Measurements from ENCODE around the gene ARHGAP6.

ARHGAP6 gene

DNA sequence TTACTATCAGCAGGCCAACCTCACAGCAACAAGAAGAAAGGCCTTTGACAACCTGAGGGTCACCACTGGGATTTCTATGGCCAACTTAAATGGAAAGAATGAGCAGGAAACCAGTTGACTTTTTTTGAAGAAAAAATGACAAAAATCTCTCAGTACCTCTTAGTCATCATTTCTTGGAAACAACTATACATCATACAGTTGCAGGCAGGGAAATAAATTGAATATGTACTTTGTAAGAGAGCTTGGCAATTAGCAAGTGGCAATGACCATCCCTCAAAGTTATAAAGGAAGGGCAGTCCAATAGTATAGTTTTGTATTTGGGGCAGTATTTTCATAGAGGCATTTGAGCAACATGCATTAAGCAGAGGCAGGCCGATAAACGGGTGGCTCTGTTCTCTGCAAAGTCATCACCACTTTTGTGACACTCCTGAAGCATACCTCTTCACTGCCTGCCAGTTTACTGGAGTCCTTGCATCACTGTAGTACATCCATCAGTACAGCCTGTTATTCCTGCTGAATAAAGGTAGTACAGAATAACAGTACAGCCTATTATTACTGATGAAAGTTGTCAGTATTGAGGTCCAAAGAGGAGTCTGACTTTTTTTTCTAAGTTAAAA, 455.8 kb downstream of the ARHGAP6 start:
- DNase-seq = no peak

- DNase-seq = no peak
Measured at GRCh38 chrX:11206716-11207115, 459.0 kb downstream of the ARHGAP6 start.

DNA sequence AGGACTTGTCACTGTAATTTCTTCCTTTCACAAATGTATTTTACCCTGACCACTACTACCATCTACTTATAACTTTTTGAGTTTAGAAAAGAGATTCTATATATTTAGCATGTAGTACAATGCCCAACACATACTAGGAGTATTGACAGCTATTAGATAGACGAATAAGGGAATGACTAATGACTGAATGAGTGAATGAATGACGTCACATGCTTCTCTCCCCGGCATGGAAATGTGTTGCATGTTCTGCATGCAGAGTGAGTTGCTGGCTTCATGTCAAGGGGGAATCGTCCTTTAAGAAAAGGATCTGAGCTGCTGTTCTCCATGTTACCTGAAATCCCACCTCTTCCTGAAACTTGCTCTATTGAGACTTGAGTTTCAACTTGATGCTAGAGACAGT, 459.9 kb downstream of the ARHGAP6 start:
- no peak for DNase-seq

GRCh38 chrX:11197671-11198070, 468.0 kb downstream of the ARHGAP6 start:
- DNase-seq = no peak

DNA sequence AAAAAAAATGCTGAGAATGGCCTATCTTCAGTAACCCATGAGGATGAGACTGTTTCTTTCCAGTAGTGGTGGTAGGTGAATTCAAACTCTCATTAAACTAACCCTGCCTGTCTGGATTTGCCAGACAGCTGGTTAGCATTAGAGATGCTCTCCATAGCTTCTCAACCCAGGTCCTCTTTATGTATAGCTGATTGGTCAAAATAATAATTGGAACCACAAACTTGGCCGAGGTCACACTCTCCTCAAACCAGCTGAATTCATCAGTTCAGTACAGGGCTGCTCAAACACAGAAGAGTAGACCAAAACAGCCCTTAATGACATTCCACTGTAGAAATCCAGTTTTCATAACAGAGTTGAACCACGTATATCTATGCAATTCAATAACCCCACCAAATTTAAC, 469.2 kb downstream of the ARHGAP6 start:
- DNase-seq = no peak

DNA sequence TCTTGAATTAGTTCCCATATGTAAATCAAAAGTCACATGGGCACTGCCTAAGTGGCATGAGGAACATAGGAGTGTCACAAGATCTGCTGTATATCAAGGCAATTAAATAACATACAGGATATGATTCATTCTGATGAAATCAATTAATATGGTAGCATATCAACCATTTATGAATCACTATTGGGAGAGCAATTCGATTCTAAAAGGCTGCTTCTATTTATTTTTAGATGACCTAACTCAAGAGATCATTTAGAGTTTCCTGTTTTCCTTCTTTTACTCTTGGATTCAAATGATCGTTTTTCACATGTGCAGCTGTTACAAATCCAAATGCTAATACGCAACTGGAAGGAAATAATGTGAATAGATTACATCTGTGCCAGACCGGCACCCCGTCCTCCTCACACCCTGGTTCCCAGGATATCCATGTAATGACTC, 472.7 kb downstream of the ARHGAP6 start:
- no peak for DNase-seq

DNA sequence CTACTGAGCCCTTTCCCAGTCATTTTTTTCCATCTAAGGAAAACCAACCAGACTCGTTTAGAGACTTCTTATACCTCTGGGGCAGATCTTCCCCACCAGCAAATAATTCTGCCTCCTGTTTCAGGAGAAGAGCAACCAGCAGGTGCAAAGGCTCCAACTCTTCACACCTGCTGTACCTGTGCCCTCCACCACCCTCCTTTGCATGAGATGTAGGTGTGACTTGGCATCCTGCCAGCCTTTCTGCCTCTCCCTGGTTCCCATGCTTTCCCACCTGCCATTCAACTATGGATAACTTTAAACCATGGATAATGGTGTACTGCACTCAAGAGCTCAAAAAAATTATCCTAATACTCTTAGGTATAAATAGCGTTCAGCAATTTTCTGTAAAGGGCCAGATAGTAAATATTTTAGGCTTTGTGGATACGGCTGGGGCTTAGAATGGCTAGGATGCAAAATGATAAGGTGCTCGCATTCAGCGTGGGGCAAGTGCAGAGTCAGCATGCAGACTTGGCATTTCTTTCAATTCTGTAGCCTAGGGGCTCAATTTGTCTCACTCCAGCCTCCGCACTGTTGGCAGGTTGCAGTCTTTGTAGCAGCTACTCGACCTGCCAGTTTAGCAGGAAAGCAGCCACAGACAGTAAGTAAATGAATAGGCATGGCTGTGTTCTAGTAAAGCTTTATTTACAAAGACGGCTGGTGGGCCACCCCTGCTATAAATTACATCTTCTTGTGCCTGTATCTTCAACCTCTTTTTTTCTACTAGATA, 474.8 kb downstream of the ARHGAP6 start:
- peak; percentile 87 for DNase-seq

- DNase-seq = no peak
Measured at GRCh38 chrX:11189097-11189496, 476.6 kb downstream of the ARHGAP6 start.

- no peak for DNase-seq
Measured at GRCh38 chrX:11188664-11189063, 477.1 kb downstream of the ARHGAP6 start.

DNA sequence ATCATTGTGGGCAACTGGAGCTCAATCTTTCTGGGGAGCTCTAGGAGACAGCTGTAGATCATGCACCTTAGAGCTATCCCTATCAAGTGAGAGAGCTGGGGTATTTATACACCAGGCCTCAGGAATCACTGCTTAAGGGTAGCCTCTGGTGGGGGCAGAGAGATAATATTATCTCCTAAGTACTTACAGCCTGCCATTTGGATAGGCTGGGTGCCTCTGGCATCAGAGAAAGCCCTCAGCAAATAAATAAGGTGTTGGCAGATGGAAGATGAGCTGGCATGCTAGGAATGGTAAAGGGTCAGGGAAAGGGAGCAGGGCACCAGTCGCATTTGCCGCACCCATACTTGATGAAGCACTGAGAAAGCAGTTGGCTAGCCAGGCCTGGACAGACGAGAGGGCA, 478.7 kb downstream of the ARHGAP6 start:
- DNase-seq = no peak

- no peak for DNase-seq
Measured at GRCh38 chrX:11185861-11186260, 479.9 kb downstream of the ARHGAP6 start.

- DNase-seq = no peak
Measured at GRCh38 chrX:11180571-11180970, 485.1 kb downstream of the ARHGAP6 start.

DNA sequence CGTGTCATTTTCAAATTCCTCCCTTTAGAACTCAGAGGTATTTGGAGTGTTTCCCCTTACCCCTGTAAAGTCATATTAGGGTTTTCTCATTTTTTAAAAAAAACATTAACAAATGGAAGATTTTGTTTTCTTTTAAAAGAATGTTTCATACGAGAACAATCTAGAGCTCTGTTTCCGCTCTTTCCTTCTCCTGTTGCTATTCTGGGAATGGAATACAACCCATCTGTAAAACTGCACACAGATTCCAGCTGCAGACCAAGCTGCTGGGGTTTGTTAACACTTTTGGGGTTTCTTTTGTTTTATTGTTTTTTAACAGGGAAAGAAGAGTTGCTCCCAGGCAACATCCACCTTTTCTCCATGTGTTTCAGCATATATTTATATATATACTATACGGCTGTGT, 493.3 kb downstream of the ARHGAP6 start:
- DNase-seq = no peak

DNA sequence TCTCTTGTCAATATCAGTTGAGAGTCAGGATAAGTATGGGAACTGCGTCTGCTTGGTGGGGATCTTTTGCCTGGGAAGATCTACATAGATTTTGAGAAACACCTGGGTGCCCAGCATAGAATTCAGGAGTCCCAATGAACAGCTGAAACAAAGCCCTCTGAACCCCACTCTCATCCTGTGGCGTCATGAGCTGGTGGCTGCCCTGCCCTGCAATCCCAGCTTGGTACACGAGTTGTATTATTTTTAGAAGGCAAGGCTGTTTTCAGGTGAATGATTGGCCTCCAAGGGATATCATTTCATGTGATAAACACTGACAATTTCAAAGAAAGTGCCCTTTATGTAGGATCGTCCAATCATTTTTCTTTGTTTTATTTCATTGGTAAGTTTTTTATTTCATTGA, 493.8 kb downstream of the ARHGAP6 start:
- no peak for DNase-seq

- DNase-seq = no peak
Measured at GRCh38 chrX:11164433-11164832, 501.3 kb downstream of the ARHGAP6 start.

GRCh38 chrX:11159149-11159548, 506.6 kb downstream of the ARHGAP6 start:
- DNase-seq = no peak

- no peak for DNase-seq
Measured at GRCh38 chrX:11151799-11152559, 513.7 kb downstream of the ARHGAP6 start.

DNA sequence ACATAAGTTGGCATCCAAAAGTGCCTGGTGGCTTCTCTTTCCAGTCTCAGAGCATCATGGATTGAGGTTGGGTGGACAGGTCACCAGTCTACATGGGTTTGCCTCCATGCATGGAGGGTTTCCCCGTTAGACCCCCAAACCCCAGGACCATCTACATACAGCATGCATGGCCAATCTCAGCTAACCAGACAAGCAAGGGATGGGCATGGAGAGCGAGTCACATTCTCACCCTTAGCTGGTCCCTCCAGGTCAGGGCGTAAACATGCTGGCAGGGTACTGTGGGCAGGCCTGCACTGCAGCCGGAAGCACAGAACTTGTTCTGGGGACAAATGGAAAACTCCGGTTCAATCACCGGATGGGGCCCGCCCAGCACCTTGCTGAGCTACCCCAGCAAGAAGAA, 517.3 kb downstream of the ARHGAP6 start:
- no peak for DNase-seq

GRCh38 chrX:11146411-11146810, 519.3 kb downstream of the ARHGAP6 start:
- no peak for DNase-seq

- peak; percentile 50 for DNase-seq
Measured at GRCh38 chrX:11143931-11144678, 521.6 kb downstream of the ARHGAP6 start.

DNA sequence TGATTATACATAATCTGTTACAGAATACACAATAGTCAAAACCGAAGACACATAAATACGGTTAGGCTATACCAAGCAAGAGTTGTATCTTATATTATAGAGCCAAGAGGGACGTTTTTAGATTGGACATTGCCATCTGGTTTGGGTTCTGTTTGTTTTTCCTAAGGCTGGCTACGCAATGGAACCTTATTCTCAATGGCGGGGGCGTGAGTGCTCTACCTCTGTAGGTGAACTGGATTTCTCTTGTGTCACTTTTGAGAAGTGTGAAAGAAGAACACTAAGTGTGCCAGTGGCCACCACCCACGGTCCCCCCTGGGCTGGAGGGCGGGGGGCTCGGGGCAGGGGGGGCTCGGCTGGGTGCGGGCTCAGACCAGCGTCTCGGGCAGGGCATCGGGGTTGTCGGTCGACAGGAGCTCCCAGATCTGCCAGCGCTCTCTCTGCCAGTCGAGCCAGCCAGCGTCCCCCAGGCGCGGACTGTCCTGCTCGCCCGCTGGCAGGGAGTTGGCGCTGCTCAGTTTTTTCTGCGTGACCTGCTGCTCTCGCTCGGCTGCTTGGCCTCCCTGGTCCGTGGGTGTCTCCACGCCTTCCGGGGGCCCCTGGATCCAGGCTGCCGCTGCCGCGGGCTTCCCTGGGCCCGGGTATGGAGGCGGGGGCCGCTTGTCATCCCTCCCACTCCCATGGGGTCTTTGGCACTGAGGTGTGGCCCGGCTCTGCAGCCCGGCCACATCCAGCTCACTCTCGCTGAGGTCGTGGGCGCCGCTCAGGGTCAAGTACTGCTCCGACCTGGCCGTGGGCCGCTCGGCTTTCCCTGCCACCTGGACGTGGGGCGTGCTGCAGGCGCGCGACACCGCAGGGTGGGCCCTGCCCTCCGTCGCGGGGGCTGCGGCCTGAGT, 527.0 kb downstream of the ARHGAP6 start:
- DNase-seq = no peak

DNA sequence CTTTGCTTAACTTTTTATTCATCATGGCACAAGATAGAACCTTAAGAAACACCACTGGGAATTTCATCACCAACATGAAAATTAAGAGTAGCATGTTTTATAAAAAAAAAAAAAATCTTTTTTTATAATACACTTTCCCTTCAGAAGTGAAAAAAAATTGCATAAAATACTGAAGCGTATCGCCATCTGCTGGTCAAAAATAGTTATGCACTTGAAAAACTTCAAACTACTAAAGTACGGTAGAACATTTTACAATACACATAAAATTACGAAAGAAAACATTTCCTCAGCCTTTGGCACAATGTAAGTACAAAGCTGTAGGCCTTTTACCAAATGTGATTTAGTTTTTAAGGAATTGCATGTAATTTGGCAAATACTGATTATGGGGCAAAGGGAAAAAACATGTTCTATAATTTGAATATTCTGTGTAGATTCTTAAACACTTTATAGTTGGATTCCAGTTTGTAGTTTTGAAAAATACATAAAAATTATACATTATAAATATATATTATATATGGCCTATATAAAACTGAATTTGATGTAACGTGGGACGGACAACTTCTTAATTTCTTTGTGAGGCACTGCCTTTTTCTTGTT, 528.1 kb downstream of the ARHGAP6 start:
- DNase-seq = peak; percentile 21

Data from NCI-H526 treated with DMSO at 0.1 percent for 48 hours (cell line).